Activated CD8-positive, alpha-beta memory T cell treated with anti-CD3 and anti-CD28 coated beads for 4 hours (primary cell): ENCODE results near the gene LGALS4.
"Not testable (repeated sequence)": the region's sequence is repeated elsewhere in the genome, so short reads cannot be mapped to it uniquely, and the experiment has no call there.

Source experiments
- DNase-seq, 2 donors: peaks; one replicate each; pipeline ENCODE4 v3.0.0-alpha.2; 2020; ENCODE audit warnings: low read depth in 2 of 2

Gene LGALS4

GRCh38 chr19:38821230-38821825 is 8.6 kb upstream of the LGALS4 start:
- DNase-seq, result not testable (repeated sequence)

- DNase-seq, result no peak
These were observed 6.6 kb upstream of the LGALS4 start for GRCh38 chr19:38819231-38819920.

GRCh38 chr19:38817081-38817480 is 4.3 kb upstream of the LGALS4 start:
- no peak for DNase-seq

- DNase-seq, result no peak
These were observed 3.5 kb upstream of the LGALS4 start for GRCh38 chr19:38816131-38816750.

- no peak for DNase-seq
These were observed 2.6 kb upstream of the LGALS4 start for GRCh38 chr19:38815059-38816001.

GRCh38 chr19:38813932-38814331 is 1.2 kb upstream of the LGALS4 start:
- DNase-seq, result not testable (repeated sequence)

- no peak for DNase-seq
These were observed 578 bp upstream of the LGALS4 start for GRCh38 chr19:38813323-38813722.

GRCh38 chr19:38812009-38812840 is 520 bp downstream of the LGALS4 start:
- no peak for DNase-seq

- no peak for DNase-seq
These were observed 3.0 kb downstream of the LGALS4 start for GRCh38 chr19:38809592-38810252.

- no peak for DNase-seq
These were observed 4.0 kb downstream of the LGALS4 start for GRCh38 chr19:38808741-38809140.

GRCh38 chr19:38807374-38808098 is 5.2 kb downstream of the LGALS4 start:
- not testable (repeated sequence) for DNase-seq

GRCh38 chr19:38806371-38806770 is 6.4 kb downstream of the LGALS4 start:
- DNase-seq, result no peak

GRCh38 chr19:38805180-38805579 is 7.6 kb downstream of the LGALS4 start:
- DNase-seq, result no peak

GRCh38 chr19:38803543-38803942 is 9.2 kb downstream of the LGALS4 start:
- no peak for DNase-seq

- no peak for DNase-seq
These were observed 11.2 kb downstream of the LGALS4 start for GRCh38 chr19:38801359-38802095.

GRCh38 chr19:38800577-38801347 is 12.0 kb downstream of the LGALS4 start:
- no peak for DNase-seq

- no peak for DNase-seq
These were observed 13.6 kb downstream of the LGALS4 start for GRCh38 chr19:38799104-38799503.

- not testable (repeated sequence) for DNase-seq
These were observed 15.0 kb downstream of the LGALS4 start for GRCh38 chr19:38797781-38798180.
